Stimulated activated naive CD4-positive, alpha-beta T cell (primary cell): ENCODE measurements around the gene KRTAP10-6.
"Not testable (repeated sequence)": the region's sequence is repeated elsewhere in the genome, so short reads cannot be mapped to it uniquely, and the experiment has no call there.

ENCODE experiments used
- DNase-seq, 6 experiments: peaks; one replicate each; lab custom pipeline; 2025; lab: John Stamatoyannopoulos, UW

KRTAP10-6 gene

DNA sequence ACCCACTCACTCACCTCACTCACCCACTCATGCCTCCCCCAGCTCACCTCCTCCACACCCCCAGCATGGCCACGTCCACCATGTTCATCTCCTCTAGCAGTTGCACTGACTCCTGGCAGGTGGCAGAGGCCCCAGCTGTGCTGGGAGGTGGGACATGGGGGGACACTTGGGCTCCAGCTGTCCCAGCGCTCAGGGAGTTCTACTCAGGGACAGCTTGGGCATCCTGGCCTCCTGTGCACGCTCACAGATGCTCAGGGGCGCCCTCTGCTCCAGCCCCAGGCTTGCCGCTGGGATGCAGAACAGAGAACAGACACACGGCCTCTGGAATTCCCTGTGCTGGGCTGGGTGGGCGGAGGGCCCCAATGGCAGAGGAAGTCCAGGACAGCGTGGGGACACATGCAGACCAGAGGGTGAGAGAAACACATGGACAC lies 24.8 kb upstream of the KRTAP10-6 start:
- no peak for DNase-seq

DNA sequence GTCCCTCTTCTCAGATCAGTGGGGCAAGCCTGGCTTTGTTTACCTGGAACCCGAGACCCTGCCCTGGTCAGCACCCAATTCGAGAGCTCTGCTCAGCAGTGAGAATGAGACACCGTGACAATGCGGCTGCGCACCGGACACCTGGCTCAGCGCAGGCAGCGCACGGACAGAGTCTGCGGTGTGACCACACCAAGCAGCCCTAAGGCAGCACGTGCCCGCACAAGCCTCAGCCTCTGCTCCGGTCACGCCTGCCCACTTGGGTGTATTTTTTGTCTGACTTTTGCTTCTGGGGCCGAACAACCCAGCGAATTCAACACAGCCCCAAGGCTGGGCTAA lies 24.3 kb upstream of the KRTAP10-6 start:
- no peak for DNase-seq

DNA sequence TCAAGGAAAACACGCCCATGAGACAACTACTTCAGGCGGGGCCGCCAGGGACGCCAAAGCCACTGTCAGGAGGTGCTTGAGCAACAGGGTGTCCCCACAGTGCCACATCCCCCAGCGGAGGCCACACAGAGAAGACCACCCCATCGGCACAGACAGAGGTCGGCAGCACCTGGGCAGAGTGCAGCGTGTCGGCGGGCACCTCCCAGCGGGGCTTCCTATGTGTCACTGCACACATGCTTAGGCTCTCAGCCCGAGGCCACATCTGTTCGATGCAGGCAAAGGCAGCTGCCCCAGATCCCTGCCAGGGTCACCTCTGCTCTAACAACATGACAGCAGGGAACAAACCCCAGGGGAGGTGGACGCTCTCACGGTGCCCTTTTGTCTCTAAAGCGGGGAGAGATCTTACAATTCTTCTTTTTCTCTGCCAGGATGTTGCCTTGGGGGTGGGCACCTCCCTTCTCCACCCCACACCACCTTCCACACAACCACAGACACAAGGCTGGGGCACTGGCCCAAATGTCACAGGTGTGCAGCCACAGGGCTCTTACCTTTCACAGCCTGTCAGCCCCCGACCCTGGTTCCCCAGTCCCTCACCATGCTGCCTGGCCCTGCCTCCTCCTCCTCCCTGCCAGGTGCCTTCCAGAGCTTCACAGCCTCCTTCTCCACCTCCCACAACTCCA lies 23.7 kb upstream of the KRTAP10-6 start:
- DNase-seq, result no peak

DNA sequence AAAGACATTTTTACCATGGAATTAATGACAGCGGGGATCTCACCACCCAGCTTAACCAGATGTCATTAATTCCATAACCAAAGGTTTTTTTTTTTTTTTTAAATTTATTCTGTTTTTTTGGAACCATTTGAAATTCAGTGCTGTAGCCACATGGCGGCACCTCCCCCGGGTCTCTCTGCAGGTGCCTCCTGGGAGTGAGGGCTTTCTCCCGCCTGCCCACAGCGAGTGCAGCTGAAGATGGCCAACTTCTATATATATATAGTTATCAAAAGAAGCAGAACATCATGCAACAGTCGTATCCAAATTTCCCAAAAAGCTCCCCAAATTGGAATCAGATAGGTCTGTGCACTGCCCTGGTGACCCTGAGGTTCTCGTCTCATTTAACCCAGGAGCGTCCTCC lies 23.2 kb upstream of the KRTAP10-6 start:
- DNase-seq, result no peak

DNA sequence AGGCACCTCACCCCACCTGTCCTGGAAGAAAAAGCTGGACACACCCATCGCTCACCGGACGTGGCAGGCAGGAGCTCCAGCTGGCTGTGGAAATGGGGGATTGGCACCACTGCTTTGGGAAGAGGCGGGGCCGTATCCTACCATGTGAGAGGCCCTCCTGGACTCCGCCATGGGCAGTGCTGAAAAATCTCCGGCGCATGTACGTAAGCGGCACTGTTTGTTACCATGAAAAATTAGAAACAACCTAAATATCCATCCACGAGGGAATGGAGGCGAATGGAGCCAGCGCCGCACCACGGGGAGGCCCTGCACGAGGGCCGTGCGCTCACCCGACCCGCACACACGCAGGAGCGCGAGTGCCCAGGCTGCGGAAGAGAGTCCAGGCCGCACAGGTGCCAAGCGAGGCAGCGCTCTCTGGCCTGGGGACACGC lies 22.7 kb upstream of the KRTAP10-6 start:
- no peak for DNase-seq

DNA sequence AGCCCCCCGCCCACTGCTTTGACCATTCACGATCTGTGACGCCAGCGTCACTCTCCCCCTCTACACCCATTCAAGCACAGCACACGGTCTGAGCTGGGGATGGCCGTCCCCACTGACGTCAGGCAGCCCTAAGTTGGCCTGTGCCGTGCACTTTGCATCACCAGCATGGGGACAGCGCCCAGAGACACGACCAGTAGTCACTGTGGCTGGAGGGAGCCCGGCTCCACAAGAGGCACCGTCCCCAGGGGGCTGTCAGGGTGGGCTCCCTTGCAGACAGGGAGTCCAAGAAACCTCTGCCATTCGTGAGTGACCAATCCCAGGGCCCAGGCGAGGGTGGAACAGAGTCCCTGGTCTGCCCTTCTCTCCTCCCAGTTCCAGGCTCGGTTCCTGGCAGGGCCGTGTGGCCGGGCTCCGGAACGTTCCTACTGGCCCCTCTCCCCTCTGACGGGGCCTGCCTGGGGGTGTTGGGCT lies 21.9 kb upstream of the KRTAP10-6 start:
- DNase-seq, result no peak

DNA sequence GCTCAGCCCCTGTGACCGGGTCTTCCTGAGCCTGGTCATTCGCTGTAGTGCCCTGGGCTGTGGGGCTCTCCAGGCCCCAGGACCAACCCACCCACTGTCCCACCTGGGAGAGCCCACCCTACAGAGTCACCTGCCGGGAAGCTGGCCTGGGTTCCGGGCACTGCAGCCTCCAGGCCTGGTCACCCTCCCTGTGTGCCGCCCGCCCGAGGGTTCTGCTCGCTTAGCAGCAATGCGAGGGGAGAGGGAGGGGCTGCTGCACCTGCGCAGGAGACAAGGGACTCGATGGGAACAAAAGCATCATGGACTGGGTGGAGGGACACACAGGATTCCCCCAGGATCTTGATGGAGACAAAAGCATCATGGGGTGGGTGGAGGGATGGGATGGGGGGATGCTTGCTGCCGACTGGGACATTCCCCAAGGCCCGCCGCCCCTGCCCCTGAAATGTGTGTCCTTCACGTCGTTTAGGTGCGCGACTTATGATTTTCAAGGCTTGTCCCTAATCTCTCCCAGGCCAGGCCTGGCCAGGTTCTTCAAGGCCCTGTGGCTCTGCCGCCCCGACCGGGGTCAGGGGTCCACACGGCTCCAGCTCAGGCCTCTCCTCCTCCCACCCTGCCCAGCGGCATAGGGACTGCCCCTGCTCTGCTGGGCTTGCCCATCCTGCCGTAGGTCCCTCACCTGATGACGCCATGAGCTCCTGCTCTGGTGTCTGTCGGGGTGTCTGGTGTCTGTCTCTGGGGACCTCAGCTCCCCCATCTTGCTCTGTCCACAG lies 21.3 kb upstream of the KRTAP10-6 start:
- no peak for DNase-seq

DNA sequence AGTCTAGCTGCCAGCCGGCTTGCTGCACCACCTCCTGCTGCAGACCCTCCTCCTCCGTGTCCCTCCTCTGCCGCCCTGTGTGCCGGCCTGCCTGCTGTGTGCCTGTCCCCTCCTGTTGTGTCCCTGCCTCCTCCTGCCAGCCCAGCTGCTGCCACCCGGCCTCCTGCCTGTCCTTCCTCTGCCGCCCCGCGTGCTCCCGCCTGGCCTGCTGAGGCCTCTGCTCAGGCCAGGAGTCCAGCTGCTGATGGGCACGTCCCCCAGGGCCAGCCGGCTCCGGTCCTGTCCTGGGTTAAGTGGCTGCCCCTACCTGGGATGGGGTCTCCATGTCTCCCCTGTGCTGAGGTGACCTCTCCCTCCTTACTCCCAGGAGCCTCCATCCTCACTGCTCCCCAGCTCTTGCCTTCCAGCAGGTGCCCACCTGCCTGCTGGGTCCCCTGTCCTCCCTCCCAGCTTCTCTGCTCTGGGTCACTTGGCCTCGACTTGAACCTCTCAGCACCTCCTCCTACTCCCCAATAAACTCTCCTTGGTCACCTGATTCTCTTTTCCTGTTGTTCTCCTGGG lies 20.4 kb upstream of the KRTAP10-6 start:
- no peak for DNase-seq

DNA sequence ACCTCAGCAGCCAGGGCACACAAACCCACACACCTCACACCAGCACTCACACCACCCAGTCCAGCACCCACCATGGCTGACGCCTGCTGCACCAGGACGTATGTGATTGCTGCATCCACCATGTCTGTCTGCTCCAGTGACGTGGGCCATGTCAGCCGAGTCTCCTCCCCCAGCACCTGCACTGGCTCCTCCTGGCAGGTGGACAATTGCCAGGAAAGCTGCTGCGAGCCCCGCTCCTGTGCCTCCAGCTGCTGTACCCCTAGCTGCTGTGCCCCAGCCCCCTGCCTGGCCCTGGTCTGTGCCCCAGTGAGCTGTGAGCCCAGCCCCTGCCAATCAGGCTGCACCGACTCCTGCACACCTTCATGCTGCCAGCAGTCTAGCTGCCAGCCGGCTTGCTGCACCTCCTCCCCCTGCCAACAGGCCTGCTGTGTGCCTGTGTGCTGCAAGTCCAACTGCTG lies 19.8 kb upstream of the KRTAP10-6 start, which contains the start of gene KRTAP10-8:
KRTAP10-8 (plus strand) TSS at position 51 of the 458 bp plus-strand sequence; CDS start at position 73, 22 bp downstream.
- DNase-seq, result no peak

DNA sequence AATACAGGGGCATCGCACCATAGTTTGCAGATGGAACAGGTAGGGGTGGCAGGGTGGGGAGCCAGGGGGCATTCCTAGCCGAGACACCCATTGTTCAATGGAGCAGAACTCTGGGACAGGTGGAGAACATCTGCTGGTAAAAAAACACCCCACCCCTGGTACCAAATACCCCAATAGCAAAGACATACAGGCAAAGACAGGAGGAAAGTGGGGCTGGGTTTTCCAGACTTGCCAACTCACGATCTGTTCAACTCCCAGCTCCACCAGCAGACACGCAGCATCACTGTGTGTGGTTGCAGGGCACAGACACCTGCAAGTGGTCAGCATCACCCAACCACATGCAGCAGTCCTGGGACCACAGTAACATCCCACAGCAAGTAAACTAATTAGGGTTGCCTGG lies 19.2 kb upstream of the KRTAP10-6 start:
- DNase-seq, result no peak

DNA sequence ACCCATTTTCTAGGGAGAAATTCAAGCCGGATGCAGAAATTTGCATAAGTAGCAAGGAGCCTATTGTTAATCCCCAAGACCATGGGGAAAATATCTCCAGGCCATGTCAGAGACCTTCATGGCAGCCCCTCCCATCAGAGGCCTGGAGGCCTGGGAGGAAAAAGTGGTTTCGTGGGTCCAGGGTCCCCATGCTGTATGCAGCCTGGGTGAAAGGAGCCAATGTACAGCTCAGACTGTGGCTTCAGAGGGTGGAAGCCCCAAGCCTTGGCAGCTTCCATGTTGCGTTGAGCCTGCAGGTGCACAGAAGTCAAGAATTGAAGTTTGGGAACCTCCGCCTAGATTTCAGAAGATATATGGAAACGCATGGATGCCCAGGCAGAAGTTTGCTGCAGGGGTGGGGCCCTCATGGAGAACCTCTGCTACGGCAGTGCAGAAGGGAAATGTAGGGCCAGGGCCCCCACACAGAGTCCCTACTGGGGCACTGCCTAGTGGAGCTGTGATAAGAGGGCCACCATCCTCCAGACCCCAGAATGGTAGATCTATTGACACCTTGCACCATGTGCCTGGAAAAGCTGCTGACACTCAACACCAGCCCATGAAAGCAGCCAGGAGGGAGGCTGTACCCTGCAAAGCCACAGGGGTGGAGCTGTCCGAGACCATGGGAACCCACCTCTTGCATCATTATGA lies 18.0 kb upstream of the KRTAP10-6 start:
- DNase-seq, result not testable (repeated sequence)

DNA sequence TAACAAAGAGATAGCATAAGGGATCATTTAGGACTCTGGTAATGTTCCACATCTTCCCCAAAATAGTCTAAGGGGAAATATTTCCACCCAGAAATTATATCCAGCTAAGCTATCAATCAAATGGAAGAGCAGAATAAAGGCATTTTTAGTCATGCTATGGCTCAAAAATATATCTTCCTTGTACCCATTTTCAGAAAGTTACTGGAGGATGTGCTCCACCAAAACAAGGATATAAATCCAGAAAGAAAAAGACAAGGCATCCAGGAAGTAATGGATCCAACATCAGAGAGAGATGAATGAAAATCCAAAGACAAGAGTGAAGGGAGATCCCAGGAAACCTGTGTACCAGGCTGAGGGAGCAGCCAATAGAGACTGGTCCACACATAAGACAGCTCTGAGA lies 16.9 kb upstream of the KRTAP10-6 start:
- no peak for DNase-seq

DNA sequence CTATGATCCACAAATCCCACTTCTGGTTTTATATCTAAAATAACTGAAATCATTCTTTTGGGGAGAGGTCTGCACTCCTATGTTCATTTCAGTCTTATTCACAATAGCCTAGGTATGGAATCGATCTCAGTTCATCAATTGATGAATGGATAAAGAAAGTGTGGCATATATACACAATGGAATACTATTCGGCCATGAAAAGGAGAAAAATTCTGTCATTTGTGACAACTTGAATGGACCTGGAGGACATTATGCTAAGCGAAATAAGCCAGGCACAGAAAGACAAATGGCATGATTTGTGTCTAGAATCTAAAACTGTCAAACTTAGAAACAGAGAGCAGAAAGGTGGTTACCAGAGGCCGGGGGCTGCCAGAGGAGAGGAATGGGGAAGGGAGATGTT lies 14.2 kb upstream of the KRTAP10-6 start:
- DNase-seq, result no peak

DNA sequence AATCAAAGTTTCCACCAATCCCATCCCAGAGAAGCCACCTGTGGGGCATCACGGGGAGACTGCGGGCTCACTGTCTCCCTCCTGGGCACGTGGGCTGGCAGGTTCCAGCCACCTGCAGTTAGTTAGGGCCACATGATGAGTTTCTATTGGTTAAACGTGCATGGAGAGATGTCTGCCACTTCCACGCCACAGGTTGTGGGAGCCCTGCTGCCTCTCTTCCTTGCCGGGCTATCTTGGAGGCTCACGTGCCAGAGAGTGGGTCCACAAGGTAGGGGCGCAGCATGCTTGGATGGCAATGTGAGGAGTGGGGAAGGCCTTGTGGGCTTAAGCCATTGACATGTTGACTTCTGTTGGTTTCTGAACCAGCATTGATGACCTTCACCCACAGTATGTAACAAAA lies 11.6 kb upstream of the KRTAP10-6 start:
- DNase-seq, result no peak

DNA sequence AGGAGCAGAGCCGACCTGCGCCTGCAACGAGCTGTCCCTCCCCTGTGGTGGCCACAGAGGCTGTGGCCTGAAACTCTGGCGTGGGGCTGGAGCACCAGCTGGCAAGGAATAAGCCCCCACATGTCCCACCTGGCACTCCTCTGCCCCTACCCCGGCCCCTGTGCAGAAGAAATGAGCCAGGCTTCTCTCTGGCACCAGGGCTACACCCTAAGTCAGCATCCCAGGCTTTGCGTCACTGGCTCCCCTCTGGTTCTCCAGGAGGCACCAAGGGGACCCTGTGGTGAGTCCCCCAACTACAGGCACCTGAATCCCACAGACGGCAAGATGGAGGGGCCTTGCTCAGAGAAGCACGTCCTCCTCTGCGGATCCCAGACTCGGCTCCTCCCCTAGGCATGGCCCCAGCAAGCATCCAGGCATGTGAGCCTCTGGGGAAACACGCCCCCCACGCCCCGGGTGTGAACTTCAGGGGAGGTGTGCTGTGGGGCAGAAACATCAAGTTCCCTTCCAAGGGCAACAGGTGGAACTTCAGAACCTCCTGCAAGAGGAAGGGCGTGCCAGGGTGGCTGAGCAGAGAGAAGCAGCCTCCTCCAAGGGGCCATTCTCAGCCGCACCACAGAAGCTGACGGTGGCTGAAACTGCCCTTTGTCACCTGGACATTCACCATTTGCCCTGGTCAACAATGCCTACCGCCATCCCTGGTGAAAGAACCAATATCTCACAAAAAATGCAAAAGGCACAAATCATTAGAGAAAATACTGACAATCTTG lies 11.0 kb upstream of the KRTAP10-6 start:
- DNase-seq, result no peak

DNA sequence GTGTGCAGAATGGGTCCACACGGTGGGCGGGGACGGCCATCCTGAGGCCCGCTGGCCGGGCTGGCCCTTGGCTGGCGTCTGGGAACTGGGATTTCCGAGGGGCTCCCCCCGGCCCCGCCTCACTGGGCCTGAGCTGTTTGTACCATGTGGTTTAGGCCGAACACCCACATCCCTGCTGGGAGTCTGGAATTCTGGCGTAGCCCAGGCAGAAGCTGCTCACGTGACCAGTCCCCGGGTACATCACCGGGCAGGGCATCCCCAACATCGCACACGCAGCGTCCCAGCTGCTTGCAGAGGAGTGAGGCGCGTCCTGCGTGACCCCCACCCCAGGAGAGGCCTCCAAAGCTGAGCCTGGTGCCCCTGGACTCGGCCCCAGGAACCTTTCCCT lies 10.2 kb upstream of the KRTAP10-6 start:
- no peak for DNase-seq

DNA sequence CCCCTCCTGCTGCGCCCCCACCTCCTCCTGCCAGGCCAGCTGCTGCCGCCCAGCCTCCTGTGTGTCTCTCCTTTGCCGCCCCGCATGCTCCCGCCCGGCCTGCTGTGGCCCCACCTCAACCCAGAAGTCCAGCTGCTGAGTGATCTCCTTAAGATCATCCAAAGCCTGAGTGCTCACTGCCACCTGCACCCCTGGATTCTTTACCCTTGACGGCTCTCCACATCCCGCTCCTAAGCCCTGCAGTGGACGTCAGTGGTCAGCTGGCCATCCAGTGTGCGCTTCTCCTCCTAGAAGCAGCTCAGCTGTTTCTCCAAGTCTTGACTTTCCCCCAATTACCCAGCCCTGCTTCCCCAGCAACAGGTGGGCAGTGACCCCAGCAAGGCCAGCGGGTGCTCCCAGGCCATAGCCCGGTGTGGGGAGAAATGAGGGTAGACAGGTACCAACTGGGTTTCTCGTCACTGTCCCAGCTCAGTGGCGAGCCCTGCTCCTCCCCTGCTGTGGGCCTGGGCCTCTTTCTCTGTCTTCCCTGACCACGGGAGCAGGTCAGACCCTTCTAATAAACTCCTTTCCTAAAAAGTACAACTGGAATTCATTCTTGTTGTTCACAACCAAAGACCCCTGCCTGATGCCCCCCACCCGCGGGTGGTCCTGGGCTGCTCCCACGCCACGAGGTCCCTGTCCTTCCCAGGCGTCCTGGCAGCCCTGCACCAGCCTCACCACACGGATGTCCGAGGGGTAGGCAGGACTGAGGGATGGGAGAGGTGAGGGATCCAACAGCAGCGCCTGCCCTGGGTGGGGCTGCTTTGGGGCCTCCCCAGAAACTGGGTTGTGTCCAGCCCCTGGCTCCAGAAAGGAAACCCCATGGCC lies 9.5 kb upstream of the KRTAP10-6 start:
- DNase-seq, result no peak

DNA sequence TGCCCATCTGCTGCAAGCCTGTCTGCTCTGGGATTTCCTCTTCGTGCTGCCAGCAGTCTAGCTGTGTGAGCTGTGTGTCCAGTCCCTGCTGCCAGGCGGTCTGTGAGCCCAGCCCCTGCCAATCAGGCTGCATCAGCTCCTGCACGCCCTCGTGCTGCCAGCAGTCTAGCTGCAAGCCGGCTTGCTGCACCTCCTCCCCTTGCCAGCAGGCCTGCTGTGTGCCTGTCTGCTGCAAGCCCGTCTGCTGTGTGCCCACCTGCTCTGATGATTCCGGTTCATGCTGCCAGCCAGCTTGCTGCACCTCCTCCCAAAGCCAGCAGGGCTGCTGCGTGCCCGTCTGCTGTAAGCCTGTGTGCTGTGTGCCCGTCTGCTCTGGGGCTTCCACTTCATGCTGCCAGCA lies 8.8 kb upstream of the KRTAP10-6 start:
- not testable (repeated sequence) for DNase-seq

DNA sequence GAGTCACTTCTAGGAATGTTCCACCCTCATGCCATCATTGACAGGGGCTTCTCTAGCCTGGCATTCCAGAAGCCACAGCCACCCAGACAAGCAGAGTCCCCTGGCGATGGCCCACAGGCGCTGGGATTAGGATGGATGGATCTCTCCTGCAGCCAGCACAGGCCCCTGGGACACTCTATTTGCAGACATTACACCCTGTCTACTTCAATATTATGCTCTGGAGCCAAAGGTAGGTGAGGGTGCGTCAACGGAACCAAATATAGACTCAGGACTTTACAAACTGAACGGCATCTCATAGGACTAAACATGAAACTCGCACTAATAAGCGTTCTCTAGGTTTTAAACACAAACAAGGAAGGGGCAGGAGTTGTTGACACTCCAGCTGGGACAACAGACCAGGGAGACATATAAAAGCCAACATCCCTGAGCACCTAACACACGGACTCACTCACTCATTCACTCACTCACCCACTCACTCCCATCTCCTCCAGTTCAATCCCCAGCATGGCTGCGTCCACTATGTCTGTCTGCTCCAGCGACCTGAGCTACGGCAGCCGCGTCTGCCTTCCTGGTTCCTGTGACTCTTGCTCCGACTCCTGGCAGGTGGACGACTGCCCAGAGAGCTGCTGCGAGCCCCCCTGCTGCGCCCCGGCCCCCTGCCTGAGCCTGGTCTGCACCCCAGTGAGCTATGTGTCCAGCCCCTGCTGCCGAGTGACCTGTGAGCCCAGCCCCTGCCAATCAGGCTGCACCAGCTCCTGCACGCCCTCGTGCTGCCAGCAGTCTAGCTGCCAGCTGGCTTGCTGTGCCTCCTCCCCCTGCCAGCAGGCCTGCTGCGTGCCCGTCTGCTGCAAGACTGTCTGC lies 8.0 kb upstream of the KRTAP10-6 start, which contains the start of gene KRTAP10-7:
KRTAP10-7 (plus strand) TSS at position 480 of the 861 bp plus-strand sequence; CDS start at position 505, 25 bp downstream.
- DNase-seq, result not testable (repeated sequence)
